ENCODE results near the gene CALHM1.

CALHM1 gene

GRCh38 chr10:103454026-103454425, 4.7 kb downstream of the CALHM1 start:
- DNase-seq = no peak

GRCh38 chr10:103452506-103453230, 6.0 kb downstream of the CALHM1 start:
- no peak for DNase-seq

GRCh38 chr10:103451831-103452505, 6.7 kb downstream of the CALHM1 start, which contains the start of gene CALHM2:
Gene CALHM2, minus strand, starts transcription at chr10:103452370. Its CDS starts 2,429 bp downstream, at chr10:103449941.
- DNase-seq = peak; percentile 63

DNA sequence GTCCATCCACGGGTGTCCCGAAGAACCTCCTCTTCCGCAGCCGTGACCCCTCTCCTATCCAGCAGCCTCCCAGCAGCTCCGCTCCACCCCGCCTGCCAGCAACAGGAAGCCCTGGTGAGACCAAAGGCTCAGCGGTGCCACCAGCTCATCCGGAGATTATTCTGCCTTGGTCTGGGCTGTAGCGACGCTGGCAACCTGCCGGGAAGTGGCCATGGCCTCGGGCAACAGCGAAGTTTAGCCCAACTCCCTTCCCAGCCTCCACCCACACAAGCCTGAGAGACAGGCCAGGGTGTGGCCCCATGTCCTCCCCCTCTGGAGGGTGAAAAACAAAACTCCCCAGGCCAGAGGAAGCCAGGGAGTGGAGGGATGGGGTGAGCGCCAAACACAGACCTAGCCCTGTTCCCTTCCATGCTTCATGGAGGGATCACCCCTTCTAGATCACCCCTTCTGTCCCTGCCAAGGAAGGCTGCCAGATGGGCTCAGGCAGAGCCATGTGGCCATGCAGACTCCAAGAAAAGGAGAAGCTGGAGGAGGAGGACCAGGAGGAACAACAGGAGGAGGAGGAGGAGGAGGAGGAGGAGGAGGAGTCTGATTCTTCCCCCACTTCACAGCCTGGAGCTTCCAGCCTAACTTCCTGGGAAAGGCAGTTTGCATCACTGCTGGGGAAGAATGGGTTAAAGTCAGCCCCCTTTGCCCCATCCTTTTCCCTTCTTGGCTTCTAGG, 7.4 kb downstream of the CALHM1 start:
- DNase-seq = peak; percentile 46

DNA sequence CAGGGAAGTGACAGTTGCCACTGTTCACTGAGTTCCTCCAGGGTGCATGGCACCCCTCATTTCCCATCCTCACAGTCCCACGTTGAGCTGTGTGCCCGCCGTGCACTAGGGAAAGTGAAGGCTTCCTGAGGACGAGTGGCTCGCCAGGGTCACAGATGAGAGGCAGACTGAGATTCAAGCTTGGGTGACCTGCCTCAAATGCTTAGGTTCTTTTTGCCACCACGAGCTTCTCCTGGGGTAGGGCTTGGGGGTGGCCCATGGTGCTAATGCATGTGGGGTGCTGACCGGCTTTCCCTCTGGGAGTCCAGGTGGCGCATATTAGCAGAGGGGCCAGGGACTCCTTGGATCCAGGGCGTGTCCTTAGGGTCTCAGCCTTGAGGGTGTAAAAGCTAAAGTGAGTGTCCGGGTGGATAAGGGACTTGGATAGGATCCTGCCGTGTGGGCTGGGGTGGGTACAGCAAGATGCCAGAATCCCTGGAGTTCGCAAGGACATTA, 8.5 kb downstream of the CALHM1 start:
- no peak for DNase-seq

DNA sequence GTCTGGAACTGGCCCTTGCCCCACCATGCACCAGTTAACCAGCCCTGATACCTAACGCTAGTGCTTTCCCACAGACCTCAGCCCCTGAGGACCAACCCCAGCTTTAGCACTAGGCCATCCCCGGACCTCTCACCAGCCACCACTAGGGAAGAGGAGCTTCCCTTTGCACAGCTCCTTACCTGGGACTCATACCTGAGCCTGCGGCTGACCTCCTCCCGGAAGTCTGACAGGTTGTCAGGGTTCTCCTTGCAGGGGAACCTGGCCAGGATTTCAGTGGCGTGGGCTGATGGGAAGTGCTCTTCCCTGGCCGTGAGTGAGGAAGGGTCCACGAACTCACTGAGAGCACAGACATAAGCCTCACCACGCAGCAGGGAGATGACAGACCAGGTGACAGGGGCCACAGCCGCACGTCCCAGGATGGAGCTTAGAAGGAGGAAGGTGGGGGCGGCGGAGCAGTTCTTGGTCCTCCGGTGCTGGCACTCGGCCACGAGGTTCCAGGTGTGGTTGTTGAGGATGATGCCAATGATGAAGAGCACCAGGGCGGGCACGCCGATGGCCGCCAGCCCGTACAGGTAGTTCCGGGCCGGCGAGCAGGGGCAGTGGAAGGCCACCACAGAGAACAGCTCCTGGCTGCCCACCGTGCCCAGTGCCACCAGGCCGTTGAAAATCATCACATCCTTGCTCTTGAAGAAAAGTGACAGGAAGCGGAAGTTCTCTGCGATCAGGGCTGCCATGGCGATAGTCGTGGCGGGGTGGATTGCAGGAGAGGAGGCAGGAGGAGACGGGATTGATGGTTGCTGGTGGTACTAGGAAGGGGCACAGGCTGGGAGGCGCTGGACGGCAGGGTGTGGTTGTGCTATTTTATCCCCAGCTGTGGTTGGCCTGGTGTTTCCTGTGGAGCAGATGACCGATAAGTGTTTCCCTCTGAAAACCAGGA, 9.2 kb downstream of the CALHM1 start:
- DNase-seq = no peak

DNA sequence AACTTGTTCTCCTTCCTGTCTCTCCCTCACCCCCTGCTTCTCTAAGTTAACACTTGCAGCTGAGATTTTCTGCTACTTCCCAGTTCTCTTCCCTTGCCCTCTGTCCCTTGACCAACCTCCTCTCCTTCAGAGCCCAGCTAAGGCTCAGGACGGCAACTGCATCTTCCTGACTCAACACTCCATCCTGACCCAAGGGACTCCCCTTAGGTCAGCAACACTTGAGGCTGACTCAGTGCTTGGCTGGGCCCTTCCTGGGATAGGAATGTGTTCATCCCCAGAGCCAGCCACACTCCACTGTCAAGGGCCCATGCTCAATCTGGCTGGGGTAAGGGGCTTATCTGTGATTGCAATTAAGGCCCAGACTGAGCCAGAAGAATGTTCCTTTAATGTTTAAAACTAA, 10.0 kb downstream of the CALHM1 start:
- DNase-seq = no peak

DNA sequence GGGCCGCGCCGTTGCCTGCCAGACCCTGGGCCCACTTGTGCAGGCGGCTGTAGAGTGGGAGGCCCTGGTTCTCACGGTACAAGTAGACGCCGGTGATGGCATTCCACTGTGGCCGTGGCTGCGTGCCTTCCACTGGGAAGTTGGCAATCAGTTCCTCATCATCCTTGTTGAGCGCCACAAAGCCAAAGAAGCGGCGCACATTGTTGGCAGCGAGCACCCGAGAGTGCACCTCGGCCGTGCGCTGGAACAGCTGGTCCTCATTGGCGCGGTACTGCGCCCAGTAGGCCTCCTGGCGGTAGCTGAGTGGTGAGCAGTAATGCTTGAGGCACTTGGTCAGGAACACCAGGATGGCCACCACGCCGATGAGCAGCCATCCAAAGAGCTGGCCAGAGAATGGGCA, 11.5 kb downstream of the CALHM1 start:
- no peak for DNase-seq

DNA sequence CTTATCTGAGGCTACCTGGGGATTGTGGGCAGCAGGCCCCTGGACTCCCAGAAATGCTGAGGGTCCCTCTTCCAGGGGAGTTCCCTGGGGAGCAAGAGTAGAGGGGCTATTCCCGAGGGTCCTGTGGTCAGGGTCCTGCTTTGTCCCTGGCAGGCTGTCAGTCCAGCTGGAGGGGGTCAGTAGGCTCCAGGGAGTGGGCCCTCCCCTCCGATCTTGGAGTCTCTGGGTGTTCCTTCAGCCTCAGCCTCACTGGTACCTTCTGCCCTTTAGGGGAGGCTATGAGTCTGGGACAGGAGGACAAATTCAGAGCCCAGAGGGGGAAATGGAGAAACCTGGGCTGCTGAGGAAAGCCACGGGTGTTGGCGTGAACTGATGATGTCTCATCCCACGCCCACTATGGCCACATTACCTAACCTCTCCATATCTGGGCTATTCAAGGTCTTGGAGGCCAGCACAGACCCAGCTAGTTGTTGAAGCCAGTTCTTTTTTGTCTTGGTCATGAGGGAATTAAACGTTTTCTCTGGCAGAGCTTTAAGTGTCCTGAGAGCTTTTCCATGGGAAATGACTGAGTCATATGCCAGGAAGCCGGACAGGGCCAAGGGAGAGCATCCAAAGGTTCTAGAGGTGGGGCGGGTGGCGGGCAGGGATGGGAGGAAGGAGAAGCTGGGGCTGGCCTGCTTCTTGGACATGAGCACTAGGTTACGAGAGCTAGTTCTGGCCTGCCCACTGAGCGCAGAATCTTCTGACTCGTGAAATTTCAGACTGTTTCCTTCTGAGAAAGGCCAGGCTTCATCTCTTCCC, 12.7 kb downstream of the CALHM1 start:
- no peak for DNase-seq

DNA sequence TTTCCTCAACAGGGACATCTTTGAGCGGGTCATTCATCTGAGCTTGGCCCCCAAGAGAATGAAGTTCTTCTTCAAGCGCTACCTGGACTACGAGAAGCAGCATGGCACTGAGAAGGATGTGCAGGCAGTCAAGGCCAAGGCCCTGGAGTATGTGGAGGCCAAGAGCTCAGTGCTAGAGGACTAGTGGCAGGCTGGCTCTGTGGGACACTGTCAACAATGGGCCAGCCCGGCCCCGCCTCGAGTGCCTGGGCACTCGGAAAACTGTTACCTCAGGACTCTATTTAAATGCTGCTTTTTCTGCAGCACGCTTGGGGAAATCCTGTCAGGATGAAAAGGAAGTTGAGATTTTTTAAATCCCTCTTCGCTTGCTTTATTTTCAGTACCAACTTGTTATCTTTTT, 13.3 kb downstream of the CALHM1 start:
- no peak for DNase-seq

GRCh38 chr10:103444478-103444877, 14.2 kb downstream of the CALHM1 start:
- no peak for DNase-seq

DNA sequence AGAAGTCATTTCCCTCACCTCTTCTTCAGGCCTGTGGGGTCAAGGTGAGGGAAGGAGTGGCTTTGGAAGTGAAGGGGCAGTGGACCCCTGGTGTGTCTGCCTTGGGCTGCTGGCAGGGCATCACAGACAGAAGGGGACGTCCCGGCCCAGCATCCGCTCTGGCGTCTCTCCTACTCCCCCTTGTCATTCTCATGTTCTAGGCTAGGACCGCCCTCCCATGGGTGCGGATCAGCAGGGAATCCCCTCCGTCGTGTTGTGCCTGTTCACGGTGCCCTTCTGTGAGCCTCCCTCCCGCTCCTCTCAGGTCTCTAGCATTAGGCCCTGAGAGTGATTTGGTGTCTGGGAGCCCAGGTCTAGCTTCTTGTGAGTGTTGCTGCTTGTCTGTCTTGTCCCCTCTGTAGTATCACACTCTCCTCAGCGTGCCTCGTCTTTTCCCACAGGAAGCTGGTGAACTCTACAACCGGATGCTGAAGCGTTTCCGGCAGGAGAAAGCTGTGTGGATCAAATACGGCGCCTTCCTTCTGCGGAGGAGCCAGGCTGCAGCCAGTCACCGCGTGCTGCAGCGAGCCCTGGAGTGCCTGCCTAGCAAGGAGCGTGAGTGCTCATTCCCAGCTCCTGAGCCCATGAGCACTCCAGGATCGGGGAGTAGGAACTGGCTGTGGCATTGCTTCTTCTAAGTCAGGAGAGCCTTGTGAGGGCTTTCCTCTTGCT, 15.1 kb downstream of the CALHM1 start:
- DNase-seq = no peak

DNA sequence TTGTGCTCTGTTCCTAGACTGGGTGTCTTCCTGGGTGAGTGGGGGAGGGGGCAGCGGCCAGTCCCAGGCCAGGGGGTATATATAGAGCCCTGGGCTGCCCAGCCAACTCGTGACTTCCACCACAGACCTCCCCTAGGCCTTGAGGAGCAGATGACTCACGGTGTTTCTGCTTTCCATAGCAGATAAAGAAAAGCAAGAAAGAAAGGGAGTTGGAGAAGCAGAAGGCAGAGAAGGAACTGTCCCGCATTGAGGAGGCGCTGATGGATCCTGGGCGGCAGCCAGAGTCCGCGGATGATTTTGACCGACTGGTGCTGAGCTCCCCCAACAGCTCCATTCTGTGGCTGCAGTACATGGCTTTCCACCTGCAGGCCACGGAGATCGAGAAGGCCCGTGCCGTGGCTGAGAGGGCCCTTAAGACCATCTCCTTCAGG, 16.7 kb downstream of the CALHM1 start:
- DNase-seq = no peak

GRCh38 chr10:103441611-103442010, 17.1 kb downstream of the CALHM1 start:
- no peak for DNase-seq

DNA sequence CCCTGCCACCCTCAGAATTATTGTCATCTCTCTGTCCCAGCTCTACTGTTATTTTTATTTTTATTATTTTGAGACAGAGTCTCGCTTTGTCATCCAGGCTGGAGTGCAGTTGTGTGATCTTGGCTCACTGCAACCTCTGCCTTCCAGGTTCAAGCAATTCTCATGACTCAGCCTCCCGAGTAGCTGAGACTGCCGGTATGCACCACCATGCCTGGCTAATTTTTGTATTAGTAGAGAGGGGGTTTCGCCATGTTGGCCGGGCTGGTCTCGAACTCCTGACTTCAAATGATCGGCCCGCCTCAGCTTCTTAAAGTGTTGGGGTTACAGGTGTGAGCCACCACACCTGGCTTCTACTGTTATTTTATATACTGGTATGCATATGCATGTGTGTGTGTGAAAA, 17.5 kb downstream of the CALHM1 start:
- no peak for DNase-seq

- no peak for DNase-seq
Measured at GRCh38 chr10:103440416-103440815, 18.3 kb downstream of the CALHM1 start.

GRCh38 chr10:103439776-103440175, 18.9 kb downstream of the CALHM1 start:
- DNase-seq = no peak

DNA sequence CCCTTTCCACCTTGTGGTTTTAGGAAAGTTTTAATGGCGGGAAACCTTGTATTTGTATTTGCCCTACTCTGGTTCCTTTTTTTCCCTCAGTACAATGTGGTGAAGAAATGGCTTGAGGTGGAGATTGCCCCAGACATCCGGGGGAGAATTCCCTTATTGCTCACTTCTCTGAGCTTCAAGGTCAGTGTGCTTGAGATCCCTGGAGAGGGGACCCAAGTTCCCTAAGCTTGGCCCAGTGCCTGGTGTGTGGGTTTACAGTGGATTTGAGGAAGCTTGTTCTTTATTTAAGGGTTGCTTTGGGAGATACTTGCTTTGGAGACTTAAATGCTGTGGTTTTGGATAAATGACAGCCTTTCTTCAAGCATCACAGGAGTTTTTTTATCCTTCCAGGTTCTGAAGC, 24.8 kb downstream of the CALHM1 start:
- no peak for DNase-seq

DNA sequence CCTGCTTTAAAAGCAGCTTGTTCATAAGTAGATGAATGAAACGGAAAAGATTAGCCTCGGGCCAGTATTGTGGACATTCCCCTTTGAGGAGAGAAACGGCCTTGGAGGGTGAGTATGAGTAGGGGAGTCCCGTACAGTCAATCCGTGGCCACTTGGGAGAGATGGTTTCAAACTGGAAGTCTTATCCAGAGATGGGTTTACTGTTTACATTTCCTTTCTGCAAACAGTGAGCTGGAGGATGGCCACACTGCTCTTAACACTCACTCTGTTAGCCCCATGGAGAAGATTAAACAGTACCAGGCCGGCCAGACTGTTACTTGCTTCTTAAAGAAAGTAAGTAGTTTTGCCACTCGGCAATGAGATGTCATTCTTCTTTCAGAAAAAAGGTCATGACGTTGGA, 26.8 kb downstream of the CALHM1 start:
- no peak for DNase-seq

GRCh38 chr10:103429647-103430046, 29.1 kb downstream of the CALHM1 start:
- no peak for DNase-seq
